ENCODE results near the gene PRKAR1A. TPM values are rescaled to one million over a fixed set of nuclear protein-coding genes. Genes with fewer than 3 reads are reported as not detected.

The PRKAR1A gene
- total and polyA plus RNA-seq, 2 of the 8 experiments (the other 6 are each of a cell fraction or from before 2014, with no cell fraction given): 39.3 to 149 TPM

- TF ChIP-seq EP300 (IDR thresholded peaks at IDR 0.05; ENCODE audit: borderline replicate concordance in 1 of 2, low read depth in 2 of 2, low read length in 2 of 2) (peak in 1 of 2 experiments; percentile 2; a peak in 1 of 3 replicates), PHF8 (conservative IDR thresholded peaks at IDR 0.05; ENCODE audit: low read depth, low read length) (peak; percentile 65; the same call in 1 of the 2 replicates), GTF2F1 (IDR thresholded peaks at IDR 0.05; ENCODE audit: borderline replicate concordance, low read depth, low read length) (no peak; the same call in 1 of the 2 replicates), KDM4A (IDR thresholded peaks at IDR 0.05; ENCODE audit: low read depth, low read length, severe bottlenecking) (peak; percentile 9), POU5F1 (IDR thresholded peaks at IDR 0.05; ENCODE audit: low read depth, low read length) (no peak), YY1 (IDR thresholded peaks at IDR 0.05; ENCODE audit: low read depth, low read length) (peak; percentile 92), HDAC6 (IDR thresholded peaks at IDR 0.05; ENCODE audit: low read depth, low read length) (no peak), SIN3A (conservative IDR thresholded peaks at IDR 0.05 in 1 of 2, IDR thresholded peaks at IDR 0.05 in 1 of 2; ENCODE audit: low read depth in 1 of 2, low read length in 2 of 2) (peak in 1 of 2 experiments; percentile 77; a peak in 1 of 4 replicates), CEBPB (IDR thresholded peaks at IDR 0.05; ENCODE audit: low read depth, low read length) (no peak), RFX5 (IDR thresholded peaks at IDR 0.05; ENCODE audit: borderline replicate concordance, low read depth, low read length) (no peak), JUND (IDR thresholded peaks at IDR 0.05; ENCODE audit: low read length) (no peak), BRCA1 (IDR thresholded peaks at IDR 0.05; ENCODE audit: low read depth, low read length) (no peak), MAFK (IDR thresholded peaks at IDR 0.05; ENCODE audit: low read depth, low read length) (no peak), HDAC2 (IDR thresholded peaks at IDR 0.05; ENCODE audit: borderline replicate concordance in 1 of 2, low read depth in 2 of 2, low read length in 2 of 2) (no peak), SP2 (IDR thresholded peaks at IDR 0.05; ENCODE audit: low read length) (no peak), ATF3 (IDR thresholded peaks at IDR 0.05; ENCODE audit: insufficient read depth, low read depth, low read length) (no peak), EZH2 (IDR thresholded peaks at IDR 0.05; ENCODE audit: low read depth, low read length, severe bottlenecking) (no peak), CHD2 (IDR thresholded peaks at IDR 0.05; ENCODE audit: low read length) (no peak), TCF12 (IDR thresholded peaks at IDR 0.05; ENCODE audit: low read depth, low read length) (no peak), SIRT6 (IDR thresholded peaks at IDR 0.05; ENCODE audit: low read length) (no peak), CBX8 (IDR thresholded peaks at IDR 0.05; ENCODE audit: borderline replicate concordance, low read depth, low read length) (no peak), JUN (IDR thresholded peaks at IDR 0.05; ENCODE audit: low read depth, low read length) (no peak), ZNF274 (IDR thresholded peaks at IDR 0.05; ENCODE audit: borderline replicate concordance, extremely low read depth, low read length) (no peak), SUZ12 (IDR thresholded peaks at IDR 0.05; ENCODE audit: low read length) (no peak)
These were observed at the start of gene PRKAR1A (continued) for GRCh38 chr17:68512247-68512959.
